Retinal pigment epithelial cell (primary cell): Measurements from ENCODE around the gene CNGA3.

Source experiments
- DNase-seq: peaks from one replicate; pipeline ENCODE4 v3.0.0-alpha.2; 2010; ENCODE audit warnings: low read depth
- H3K4me3 ChIP-seq: 2 replicates; pipeline ENCODE4 v1.5.1; 2011; ENCODE audit warnings: mild to moderate bottlenecking, low read length, control low read depth, moderate library complexity
- CTCF ChIP-seq: conservative IDR thresholded peaks from 2 replicates; pipeline ENCODE4 v1.5.1; 2011; ENCODE audit warnings: low read depth, low read length, control low read depth, inconsistent platforms

Gene CNGA3

GRCh38 chr2:98350411-98350810 lies 4.2 kb downstream of the CNGA3 start:
- TF ChIP-seq CTCF, result no peak
- DNase-seq, result no peak
- H3K4me3 ChIP-seq, result no peak overlapping the region

GRCh38 chr2:98355881-98356280 lies 9.6 kb downstream of the CNGA3 start:
- no peak for TF ChIP-seq CTCF
- H3K4me3 ChIP-seq, result no peak overlapping the region
- DNase-seq, result peak; percentile 10

GRCh38 chr2:98356729-98357128 lies 10.5 kb downstream of the CNGA3 start:
- no peak for TF ChIP-seq CTCF
- H3K4me3 ChIP-seq, result no peak overlapping the region
- no peak for DNase-seq

- H3K4me3 ChIP-seq, result no peak overlapping the region
- no peak for TF ChIP-seq CTCF
- no peak for DNase-seq
Measured at GRCh38 chr2:98357849-98358248, 11.6 kb downstream of the CNGA3 start.

GRCh38 chr2:98359986-98360385 lies 13.7 kb downstream of the CNGA3 start:
- no peak for DNase-seq

GRCh38 chr2:98367721-98368120 lies 21.5 kb downstream of the CNGA3 start:
- TF ChIP-seq CTCF, result no peak

More at GRCh38 chr2:98359986-98360385, 13.7 kb downstream of the CNGA3 start:
- no peak for TF ChIP-seq CTCF
- H3K4me3 ChIP-seq, result no peak overlapping the region

GRCh38 chr2:98369710-98370239 lies 23.5 kb downstream of the CNGA3 start:
- no peak for DNase-seq
- no peak for TF ChIP-seq CTCF
- H3K4me3 ChIP-seq, result no peak overlapping the region

More at GRCh38 chr2:98367721-98368120, 21.5 kb downstream of the CNGA3 start:
- no peak for DNase-seq
- no peak overlapping the region for H3K4me3 ChIP-seq
